HG03103 (cell line): ENCODE results near the gene P2RY4.
A peak's percentile ranks its signal among the peaks of the same experiment; 100 is the strongest.
"Not testable (repeated sequence)": the region's sequence is repeated elsewhere in the genome, so short reads cannot be mapped to it uniquely, and the experiment has no call there.

ENCODE experiments used
- ATAC-seq: cut with Tn5 transposase; IDR thresholded peaks from one replicate; pipeline ENCODE4 v1.9.1; 2021; ENCODE audit warnings: low read depth; ENCODE audit not compliant: unreplicated experiment

P2RY4 gene

GRCh38 chrX:70260104-70260503 is at the start of gene P2RY4:
Gene P2RY4 (minus strand): TSS chrX:70260204. CDS start chrX:70259624, 580 bp downstream.
- no peak for ATAC-seq

- no peak for ATAC-seq
Observed at GRCh38 chrX:70301716-70302115, 41.7 kb upstream of the P2RY4 start.

GRCh38 chrX:70293621-70294020 is 33.6 kb upstream of the P2RY4 start:
- no peak for ATAC-seq

- no peak for ATAC-seq
Observed at GRCh38 chrX:70292788-70293187, 32.8 kb upstream of the P2RY4 start.

GRCh38 chrX:70289793-70290770 is 30.1 kb upstream of the P2RY4 start, which contains the start of the genes KIF4A and PDZD11:
Gene KIF4A (plus strand): TSS chrX:70290104. CDS start chrX:70290459, 355 bp downstream.
Gene PDZD11 (minus strand): TSS chrX:70289927. CDS start chrX:70289341, 586 bp downstream.
- peak; percentile 93 for ATAC-seq

GRCh38 chrX:70289168-70289792 is 29.3 kb upstream of the P2RY4 start:
- no peak for ATAC-seq

- ATAC-seq, result no peak
Observed at GRCh38 chrX:70281951-70282350, 21.9 kb upstream of the P2RY4 start, which contains the start of gene RAB41. Gene RAB41 (plus strand): TSS chrX:70282172. CDS start chrX:70282218, 46 bp downstream.

GRCh38 chrX:70280573-70280972 is 20.6 kb upstream of the P2RY4 start:
- no peak for ATAC-seq

- no peak for ATAC-seq
Observed at GRCh38 chrX:70279081-70279480, 19.1 kb upstream of the P2RY4 start.

- ATAC-seq, result not testable (repeated sequence)
Observed at GRCh38 chrX:70274029-70274428, 14.0 kb upstream of the P2RY4 start.

- ATAC-seq, result no peak
Observed at GRCh38 chrX:70268034-70268433, 8.0 kb upstream of the P2RY4 start, which contains the start of gene ARR3. Gene ARR3 (plus strand): TSS chrX:70268334. CDS start chrX:70269386, 1,052 bp downstream.

GRCh38 chrX:70264784-70265183 is 4.8 kb upstream of the P2RY4 start:
- ATAC-seq, result no peak

- ATAC-seq, result no peak
Observed at GRCh38 chrX:70262952-70263567, 3.1 kb upstream of the P2RY4 start.

GRCh38 chrX:70257423-70258288 is 2.3 kb downstream of the P2RY4 start:
- no peak for ATAC-seq

GRCh38 chrX:70255452-70255851 is 4.6 kb downstream of the P2RY4 start:
- ATAC-seq, result no peak

- no peak for ATAC-seq
Observed at GRCh38 chrX:70254909-70255308, 5.1 kb downstream of the P2RY4 start.

- ATAC-seq, result no peak
Observed at GRCh38 chrX:70254063-70254400, 6.0 kb downstream of the P2RY4 start.

GRCh38 chrX:70253377-70254062 is 6.5 kb downstream of the P2RY4 start:
- ATAC-seq, result no peak

GRCh38 chrX:70252491-70252890 is 7.5 kb downstream of the P2RY4 start:
- no peak for ATAC-seq
